CD4-positive, alpha-beta T cell treated with Interferon gamma for 1 hour (primary cell): ENCODE results near the gene UNC5B.
"Not testable (repeated sequence)": the region's sequence is repeated elsewhere in the genome, so short reads cannot be mapped to it uniquely, and the experiment has no call there.

Experiments
- DNase-seq: peaks from one replicate; pipeline ENCODE4 v3.0.0-alpha.2; 2020

UNC5B gene

DNA sequence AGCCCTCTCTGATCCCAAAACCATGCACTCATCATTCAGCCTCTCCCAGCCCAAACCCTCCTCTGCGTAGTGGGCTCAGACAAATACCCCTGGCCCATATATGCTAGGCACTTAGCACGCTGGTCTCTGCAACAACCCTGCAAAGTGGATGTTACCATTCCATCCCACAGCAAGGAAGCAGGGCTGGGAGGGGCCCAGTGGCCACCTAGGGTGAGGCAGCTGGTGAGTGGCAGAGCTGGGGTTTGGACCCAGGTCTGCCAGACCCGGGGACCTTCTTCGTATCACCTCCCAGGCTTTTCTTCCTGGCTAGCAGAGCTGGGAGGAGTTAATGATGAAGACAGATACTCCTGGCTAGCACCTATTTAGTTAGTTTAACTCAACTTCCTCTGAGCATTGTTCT, 73.6 kb downstream of the UNC5B start:
- no peak for DNase-seq

- DNase-seq: no peak
Measured at GRCh38 chr10:71286521-71287294, 74.3 kb downstream of the UNC5B start.

- no peak for DNase-seq
Measured at GRCh38 chr10:71287456-71287855, 75.1 kb downstream of the UNC5B start.

DNA sequence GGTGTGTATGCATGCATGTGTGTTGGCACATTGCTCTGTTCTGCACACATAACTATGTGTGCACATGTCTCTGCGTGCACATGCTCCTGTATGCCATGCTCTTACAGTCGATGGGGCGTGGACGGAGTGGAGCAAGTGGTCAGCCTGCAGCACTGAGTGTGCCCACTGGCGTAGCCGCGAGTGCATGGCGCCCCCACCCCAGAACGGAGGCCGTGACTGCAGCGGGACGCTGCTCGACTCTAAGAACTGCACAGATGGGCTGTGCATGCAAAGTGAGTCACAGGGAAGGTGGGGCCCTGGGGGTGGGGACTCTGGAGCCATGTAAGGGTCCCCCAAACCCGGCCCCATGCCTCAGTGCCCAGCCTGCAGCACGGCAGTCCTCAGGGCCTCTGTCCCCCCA, 76.1 kb downstream of the UNC5B start:
- no peak for DNase-seq

GRCh38 chr10:71289421-71290130, 77.2 kb downstream of the UNC5B start:
- no peak for DNase-seq

DNA sequence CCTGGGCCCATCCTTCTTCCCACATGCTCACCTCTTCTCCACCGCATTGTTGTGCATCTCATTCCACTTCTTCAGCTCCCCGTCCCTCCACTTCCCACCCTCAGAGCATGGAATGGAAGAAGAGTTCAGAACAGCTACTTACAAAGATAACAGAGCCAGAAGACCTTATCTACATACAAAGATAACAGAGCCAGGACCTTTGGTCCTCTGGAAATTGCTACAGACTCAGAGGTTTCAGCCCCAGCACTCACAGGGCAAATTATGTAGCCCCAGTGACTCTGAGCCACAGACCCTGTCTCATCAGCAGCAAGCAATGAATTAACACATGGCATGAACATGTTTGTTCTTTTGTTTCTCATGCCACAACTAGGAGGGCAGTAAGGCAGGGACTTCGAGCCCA, 78.0 kb downstream of the UNC5B start:
- DNase-seq: no peak

GRCh38 chr10:71290806-71291527, 78.6 kb downstream of the UNC5B start:
- DNase-seq: no peak

DNA sequence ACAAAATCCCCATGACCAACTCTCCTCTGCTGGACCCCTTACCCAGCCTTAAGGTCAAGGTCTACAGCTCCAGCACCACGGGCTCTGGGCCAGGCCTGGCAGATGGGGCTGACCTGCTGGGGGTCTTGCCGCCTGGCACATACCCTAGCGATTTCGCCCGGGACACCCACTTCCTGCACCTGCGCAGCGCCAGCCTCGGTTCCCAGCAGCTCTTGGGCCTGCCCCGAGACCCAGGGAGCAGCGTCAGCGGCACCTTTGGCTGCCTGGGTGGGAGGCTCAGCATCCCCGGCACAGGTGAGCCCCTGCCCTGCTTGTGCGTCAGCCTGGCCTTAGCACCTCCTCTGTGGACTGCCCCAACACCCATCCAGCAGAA, 79.1 kb downstream of the UNC5B start:
- no peak for DNase-seq

- no peak for DNase-seq
Measured at GRCh38 chr10:71292624-71293445, 80.5 kb downstream of the UNC5B start.

DNA sequence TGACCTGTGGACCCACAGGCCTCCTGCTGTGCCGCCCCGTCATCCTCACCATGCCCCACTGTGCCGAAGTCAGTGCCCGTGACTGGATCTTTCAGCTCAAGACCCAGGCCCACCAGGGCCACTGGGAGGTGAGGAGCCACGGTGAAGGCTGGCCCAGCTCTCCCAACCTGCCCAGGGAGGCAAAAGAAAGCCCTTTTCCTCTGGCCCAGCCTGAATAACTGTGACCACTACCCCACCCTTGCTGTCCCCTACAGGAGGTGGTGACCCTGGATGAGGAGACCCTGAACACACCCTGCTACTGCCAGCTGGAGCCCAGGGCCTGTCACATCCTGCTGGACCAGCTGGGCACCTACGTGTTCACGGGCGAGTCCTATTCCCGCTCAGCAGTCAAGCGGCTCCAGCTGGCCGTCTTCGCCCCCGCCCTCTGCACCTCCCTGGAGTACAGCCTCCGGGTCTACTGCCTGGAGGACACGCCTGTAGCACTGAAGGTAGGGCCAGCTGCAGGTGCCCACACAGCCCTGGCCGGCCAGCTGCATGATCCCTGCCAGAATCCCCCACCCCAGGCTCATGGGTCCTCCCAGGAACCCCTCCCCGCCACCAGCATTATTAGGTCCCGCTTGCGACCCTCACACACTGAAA, 81.2 kb downstream of the UNC5B start:
- DNase-seq: no peak

GRCh38 chr10:71294091-71294561, 81.8 kb downstream of the UNC5B start:
- no peak for DNase-seq

GRCh38 chr10:71294856-71295255, 82.5 kb downstream of the UNC5B start:
- DNase-seq: no peak

DNA sequence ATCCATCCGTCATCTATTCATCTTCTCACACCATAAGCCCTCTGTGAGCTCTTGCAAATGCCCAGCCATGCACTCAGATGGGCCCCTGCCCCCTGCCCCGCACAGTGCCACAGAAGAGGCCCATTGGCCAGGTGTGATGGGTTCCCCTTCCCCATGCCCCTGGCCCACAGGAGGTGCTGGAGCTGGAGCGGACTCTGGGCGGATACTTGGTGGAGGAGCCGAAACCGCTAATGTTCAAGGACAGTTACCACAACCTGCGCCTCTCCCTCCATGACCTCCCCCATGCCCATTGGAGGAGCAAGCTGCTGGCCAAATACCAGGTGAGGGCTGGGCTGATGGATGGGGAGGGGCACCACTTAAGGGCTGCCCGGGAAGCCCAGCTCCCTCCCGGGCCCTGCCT, 83.3 kb downstream of the UNC5B start:
- no peak for DNase-seq

DNA sequence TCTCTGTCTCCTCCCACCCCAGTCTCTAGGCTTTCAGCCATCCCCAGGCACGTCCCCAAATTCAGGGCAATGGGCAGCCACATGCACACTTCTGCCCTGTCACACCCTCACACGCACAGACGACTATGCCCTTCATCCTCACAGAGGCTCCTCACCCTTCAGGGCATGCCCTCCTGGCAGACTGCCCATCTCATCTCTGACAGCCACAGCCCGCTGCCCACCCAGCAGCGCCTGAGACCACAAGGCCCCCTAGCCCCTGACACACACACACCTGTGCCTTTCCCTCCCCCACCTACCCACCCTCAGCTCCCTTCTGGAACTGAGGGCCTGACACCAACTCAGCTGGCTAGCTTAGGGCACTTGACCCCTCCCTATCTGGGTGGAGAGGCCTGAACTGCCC, 83.7 kb downstream of the UNC5B start:
- no peak for DNase-seq

DNA sequence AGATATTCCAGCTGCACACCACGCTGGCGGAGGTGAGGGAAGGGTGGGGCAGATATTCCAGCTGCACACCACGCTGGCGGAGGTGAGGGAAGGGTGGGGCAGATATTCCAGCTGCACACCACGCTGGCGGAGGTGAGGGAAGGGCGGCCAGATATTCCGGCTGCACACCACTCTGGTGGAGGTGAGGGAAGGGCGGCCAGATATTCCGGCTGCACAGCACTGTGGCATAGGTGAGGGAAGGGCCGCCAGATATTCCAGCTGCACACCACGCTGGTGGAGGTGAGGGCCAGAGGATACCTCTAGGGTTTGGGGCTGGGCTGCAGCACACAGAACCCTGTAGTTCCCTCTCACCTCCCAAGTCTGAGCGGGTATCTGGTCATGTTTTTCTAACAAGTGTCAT, 84.4 kb downstream of the UNC5B start:
- not testable (repeated sequence) for DNase-seq

DNA sequence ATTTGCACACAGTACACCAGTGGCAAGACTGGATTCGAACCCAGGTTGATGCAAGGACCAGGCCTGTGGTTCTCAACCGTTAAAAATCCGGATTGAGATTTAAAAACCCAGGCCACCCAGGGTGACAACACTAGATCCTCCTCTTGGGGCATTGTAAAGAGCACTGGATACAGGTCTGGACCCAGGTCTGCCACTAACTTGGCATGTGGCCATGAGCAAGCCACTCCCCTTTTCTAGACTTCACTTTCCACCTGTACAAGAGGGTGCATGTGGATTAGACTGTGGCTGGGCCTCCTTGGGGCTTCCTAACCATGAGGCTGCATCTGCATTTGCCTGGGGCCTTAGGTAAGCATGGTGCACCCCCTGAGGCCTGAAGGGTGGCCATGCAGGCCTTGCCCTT, 85.0 kb downstream of the UNC5B start:
- no peak for DNase-seq

GRCh38 chr10:71299071-71299785, 86.9 kb downstream of the UNC5B start:
- no peak for DNase-seq

DNA sequence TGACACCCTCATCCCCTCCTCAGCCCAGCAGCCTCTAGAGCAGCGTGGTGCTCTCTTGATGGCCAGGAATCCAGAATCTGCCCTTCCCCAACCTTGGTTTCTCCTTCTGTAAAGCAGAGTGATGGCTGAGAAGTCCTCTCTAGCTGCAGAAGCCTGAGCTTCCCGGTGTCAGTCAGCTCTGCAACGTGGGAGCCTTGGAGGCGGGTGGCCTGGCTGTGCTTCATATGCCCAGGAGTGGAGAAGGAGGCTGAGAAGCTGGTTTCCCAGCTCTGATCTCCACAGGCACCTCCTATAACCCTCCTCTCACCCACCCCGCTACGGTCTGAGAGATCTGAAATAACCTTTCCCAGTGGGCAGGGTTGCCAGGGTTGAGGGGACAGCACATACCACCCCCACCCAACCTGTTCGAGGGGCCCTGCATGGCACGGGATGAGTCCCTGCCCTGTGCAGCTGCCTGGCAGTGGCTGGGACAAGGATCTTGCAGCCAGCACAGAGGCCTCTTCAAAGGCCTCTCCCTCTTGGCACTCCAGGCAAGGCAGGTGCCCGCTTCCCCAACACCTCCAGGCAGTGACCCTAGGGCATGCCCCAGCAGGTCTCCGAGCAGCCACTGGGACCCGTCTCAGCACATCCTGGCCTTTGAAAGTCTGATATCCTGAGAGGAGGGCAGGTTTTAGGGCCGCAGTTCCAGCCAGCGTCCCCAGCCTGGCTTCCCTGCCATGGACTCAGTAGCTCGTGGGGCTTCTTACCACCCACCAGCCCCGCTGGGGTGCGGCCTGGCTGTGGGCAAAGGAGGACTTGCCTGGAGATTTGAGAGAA, 88.4 kb downstream of the UNC5B start:
- no peak for DNase-seq

GRCh38 chr10:71301371-71301916, 89.1 kb downstream of the UNC5B start:
- DNase-seq: no peak

DNA sequence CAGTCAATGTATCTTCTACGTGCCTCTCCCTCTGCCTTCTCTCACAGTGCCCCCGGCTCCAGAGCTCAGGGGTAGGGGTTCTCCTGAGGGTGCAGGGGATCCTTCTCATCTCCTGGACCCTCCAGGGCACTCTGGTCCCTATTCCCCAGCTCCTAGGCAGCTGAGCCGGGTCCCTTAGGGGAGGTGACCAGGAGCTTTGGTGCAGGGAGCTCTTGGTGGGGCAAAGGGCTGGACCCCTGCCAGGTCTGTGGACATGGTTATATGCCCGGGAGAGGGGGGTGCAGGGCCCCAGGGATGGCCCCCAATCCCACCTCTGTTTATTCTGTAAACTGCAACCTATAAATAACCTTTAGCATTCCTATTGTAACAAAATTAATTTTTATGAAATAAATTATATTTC, 90.1 kb downstream of the UNC5B start:
- DNase-seq: no peak
